NCI-H2029 treated with DMSO at 0.1 percent for 48 hours (cell line): ENCODE results near the gene CSTF2T.

Experiments used
- DNase-seq: peaks from one replicate; lab custom pipeline; 2025; lab: John Stamatoyannopoulos, UW

The CSTF2T gene

GRCh38 chr10:51649064-51649463 lies 50.3 kb downstream of the CSTF2T start:
- DNase-seq = no peak
